Thyroid gland (tissue), 4 donors: ENCODE results near the gene FTH1. TPM values are rescaled to one million over a fixed set of nuclear protein-coding genes. Genes with fewer than 3 reads are reported as not detected.
A peak's percentile ranks its signal among the peaks of the same experiment; 100 is the strongest.

ENCODE experiments used
- DNase-seq, 2 donors: peaks; one replicate each; pipeline ENCODE4 v3.0.0-alpha.2; 2019
- H3K27ac ChIP-seq, 3 donors: fragments of 200-600 bp; sonication (generic); 1 replicate in 2 of 3; 2 replicates in 1 of 3; pipeline ENCODE4 v1.5.1; 2016 to 2019; ENCODE audit warnings: mild to moderate bottlenecking in 1 of 3, moderate library complexity in 1 of 3
- H3K27me3 ChIP-seq: fragments of 200-600 bp; sonication (generic); one replicate; pipeline ENCODE4 v1.5.1; 2019
- H3K36me3 ChIP-seq, 2 donors: fragments of 200-600 bp; sonication (generic); one replicate each; pipeline ENCODE4 v1.5.1; 2016 to 2019
- H3K4me1 ChIP-seq, 2 donors: fragments of 200-600 bp; sonication (generic); one replicate each; pipeline ENCODE4 v1.5.1; 2017 to 2019
- H3K4me3 ChIP-seq, 3 donors: fragments of 200-600 bp; sonication (generic); replicated peaks in 1 of 3; 1 replicate in 2 of 3; 2 replicates in 1 of 3; pipeline ENCODE4 v1.5.1; 2016; ENCODE audit warnings: mild to moderate bottlenecking in 1 of 3
- H3K9me3 ChIP-seq: fragments of 200-600 bp; sonication (generic); one replicate; pipeline ENCODE4 v1.5.1; 2017
- CTCF ChIP-seq, 6 experiments: fragments of 200-600 bp in 3 of 6; fragments of 450-650 bp in 3 of 6; sonication (generic) in 3 of 6; IDR thresholded peaks; one replicate each; pipeline ENCODE4 v1.5.1; 2016 to 2019; ENCODE audit warnings: antibody characterized with exemption in 6 of 6, mild to moderate bottlenecking in 2 of 6, inconsistent platforms in 1 of 6, moderate library complexity in 1 of 6
- POLR2A ChIP-seq, 2 donors: fragments of 450-650 bp; IDR thresholded peaks; one replicate each; pipeline ENCODE4 v1.6.1; 2017; ENCODE audit warnings: antibody characterized with exemption in 2 of 2, mild to moderate bottlenecking in 2 of 2, moderate library complexity in 1 of 2
- WGBS, 2 donors: methylation state at CpG; one replicate each; pipeline ENCODE4 v1.1.5; 2017; 5-methylcytosine and 5-hydroxymethylcytosine counted together
- intact Hi-C: fragments of 100-400 bp; cut with DNase I; formaldehyde crosslinking; loops from one replicate; pipeline ENCODE4 v1.15.1; 2023
- total RNA-seq, 4 donors: library from RNA; depleted of rRNA; stranded (reverse); fragments of >200 nt; gene quantifications; one replicate each; pipeline ENCODE4 v1.2.3, GENCODE V29; 2016

Gene FTH1
- total RNA-seq, 4 donors from 2014 or later = 2,377 to 4,120 (median 2,918) TPM

GRCh38 chr11:61947486-61948210 lies 19.8 kb downstream of the FTH1 start:
- H3K9me3 ChIP-seq = no peaks in the 10 kb centered on the region
- DNase-seq = peak; percentile 91
- TF ChIP-seq CTCF (IDR thresholded peaks at IDR 0.05) (peak; percentile 70 to 94 (median 89)), POLR2A (IDR thresholded peaks at IDR 0.05) (no peak)
- no peaks in the 10 kb centered on the region for H3K36me3 ChIP-seq
- H3K27me3 ChIP-seq = no peaks in the 10 kb centered on the region
- 8 to 14% methylated on average over 6 to 7 of the region's 8 CpGs for WGBS, 2 donors
- intact Hi-C loops = loop anchor here (5.0 kb wide), 3 partner anchors 45 to 150 kb away; no protein-coding TSS in a partner anchor
- H3K4me1 ChIP-seq = peaks cover 5 to 11% of the 10 kb centered on the region in 2 donors
- no peak overlapping the region for H3K4me3 ChIP-seq
- H3K27ac ChIP-seq = no peak overlapping the region

- Histone ChIP-seq H3K27me3 (no peaks in the 10 kb centered on the region), H3K4me3 (no peak overlapping the region), H3K4me1 (peaks cover 5 to 11% of the 10 kb centered on the region in 2 donors), H3K9me3 (no peaks in the 10 kb centered on the region), H3K36me3 (no peaks in the 10 kb centered on the region), H3K27ac (no peak overlapping the region)
- TF ChIP-seq POLR2A (IDR thresholded peaks at IDR 0.05) (no peak), CTCF (IDR thresholded peaks at IDR 0.05) (no peak)
- intact Hi-C loops = loop anchor here (5.0 kb wide), 3 partner anchors 45 to 150 kb away; no protein-coding TSS in a partner anchor
- DNase-seq = no peak
- 97% methylated on average over 5 of the region's 5 CpGs for WGBS, 2 donors
Measured at GRCh38 chr11:61946894-61947293, 20.5 kb downstream of the FTH1 start.

- peaks cover 5 to 11% of the 10 kb centered on the region in 2 donors for H3K4me1 ChIP-seq
- intact Hi-C loops = loop anchor here (5.0 kb wide), 3 partner anchors 43 to 148 kb away; no protein-coding TSS in a partner anchor
- TF ChIP-seq POLR2A (IDR thresholded peaks at IDR 0.05) = no peak
- TF ChIP-seq CTCF (IDR thresholded peaks at IDR 0.05) = no peak
- H3K27ac ChIP-seq = no peak overlapping the region
- no peaks in the 10 kb centered on the region for H3K36me3 ChIP-seq
- 86 to 93% methylated on average over 11 to 13 of the region's 13 CpGs for WGBS, 2 donors
- no peaks in the 10 kb centered on the region for H3K27me3 ChIP-seq
- no peak overlapping the region for H3K4me3 ChIP-seq
- no peaks in the 10 kb centered on the region for H3K9me3 ChIP-seq
- no peak for DNase-seq
Measured at GRCh38 chr11:61945191-61945590, 22.2 kb downstream of the FTH1 start.

- H3K4me1 ChIP-seq = no peaks in the 10 kb centered on the region
- H3K36me3 ChIP-seq = no peaks in the 10 kb centered on the region
- 85 to 87% methylated on average over 10 of the region's 10 CpGs for WGBS, 2 donors
- H3K27me3 ChIP-seq = no peaks in the 10 kb centered on the region
- H3K9me3 ChIP-seq = no peaks in the 10 kb centered on the region
- no peak for TF ChIP-seq POLR2A (IDR thresholded peaks at IDR 0.05)
- no peak overlapping the region for H3K27ac ChIP-seq
- no peak for DNase-seq
- H3K4me3 ChIP-seq = no peak overlapping the region
- intact Hi-C loops = no loop called here
Measured at GRCh38 chr11:61940466-61940865, 27.0 kb downstream of the FTH1 start.

- H3K36me3 ChIP-seq = no peaks in the 10 kb centered on the region
- no peak for DNase-seq
- H3K4me3 ChIP-seq = no peak overlapping the region
- no peaks in the 10 kb centered on the region for H3K9me3 ChIP-seq
- TF ChIP-seq CTCF (IDR thresholded peaks at IDR 0.05) (no peak), POLR2A (IDR thresholded peaks at IDR 0.05) (no peak)
- no peaks in the 10 kb centered on the region for H3K4me1 ChIP-seq
- intact Hi-C loops = no loop called here
- 83 to 87% methylated on average over 2 of the region's 2 CpGs for WGBS, 2 donors
- no peak overlapping the region for H3K27ac ChIP-seq
- H3K27me3 ChIP-seq = no peaks in the 10 kb centered on the region
Measured at GRCh38 chr11:61935861-61936260, 31.6 kb downstream of the FTH1 start.
